ENCODE measurements around the gene TSPAN7.

- TF ChIP-seq POLR2AphosphoS5 (IDR thresholded peaks at IDR 0.05) (no peak), EP300 (IDR thresholded peaks at IDR 0.05) (no peak), CTCF (IDR thresholded peaks at IDR 0.05) (no peak)
These were observed 111.3 kb downstream of the TSPAN7 start for GRCh38 chrX:38672646-38673045.
